ENCODE results near the gene NUDT1.

Gene NUDT1

GRCh38 chr7:2283074-2283473 lies 41.0 kb downstream of the NUDT1 start:
- no peak for TF ChIP-seq CTCF (IDR thresholded peaks at IDR 0.05; ENCODE audit: unreplicated experiment in 3 of 3)

DNA sequence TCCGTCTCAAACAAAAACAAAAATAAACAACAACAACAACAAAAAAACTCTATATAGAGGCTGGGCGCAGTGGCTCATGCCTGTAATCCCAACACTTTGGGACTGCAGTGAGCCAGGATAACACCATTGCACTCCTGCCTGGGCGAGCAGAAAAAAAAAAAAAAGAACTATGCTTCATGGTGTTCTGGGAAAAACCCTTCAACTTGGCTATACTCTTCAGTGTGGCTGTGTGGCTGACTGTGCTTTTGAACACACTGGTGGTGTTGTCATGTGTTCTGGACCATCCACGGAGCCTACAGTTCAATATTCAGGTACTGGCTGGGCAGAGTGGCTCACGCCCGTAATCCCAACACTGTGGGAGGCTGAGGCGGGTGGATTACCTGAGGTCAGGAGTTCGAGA lies 45.7 kb downstream of the NUDT1 start:
- no peak overlapping the region for H3K4me3 Mint-ChIP-seq
- TF ChIP-seq CTCF (IDR thresholded peaks at IDR 0.05; ENCODE audit: unreplicated experiment in 3 of 3): no peak
- no peaks in the 10 kb centered on the region for H3K9me3 Mint-ChIP-seq
- H3K27me3 Mint-ChIP-seq (ENCODE audit: low read depth): no peaks in the 10 kb centered on the region
- peaks cover 12% of the 10 kb centered on the region for H3K4me1 Mint-ChIP-seq
- no peak overlapping the region for H3K27ac Mint-ChIP-seq
- H3K36me3 Mint-ChIP-seq (ENCODE audit: low read depth): no peaks in the 10 kb centered on the region

More at GRCh38 chr7:2283074-2283473, 41.0 kb downstream of the NUDT1 start:
- no peaks in the 10 kb centered on the region for H3K27me3 Mint-ChIP-seq (ENCODE audit: low read depth)
- no peaks in the 10 kb centered on the region for H3K36me3 Mint-ChIP-seq (ENCODE audit: low read depth)
- no peak overlapping the region for H3K4me3 Mint-ChIP-seq
- peaks cover 35% of the 10 kb centered on the region for H3K4me1 Mint-ChIP-seq
- no peaks in the 10 kb centered on the region for H3K9me3 Mint-ChIP-seq
- peak overlapping the region in 2 of 3 experiments; percentile 26 to 97 for H3K27ac Mint-ChIP-seq

DNA sequence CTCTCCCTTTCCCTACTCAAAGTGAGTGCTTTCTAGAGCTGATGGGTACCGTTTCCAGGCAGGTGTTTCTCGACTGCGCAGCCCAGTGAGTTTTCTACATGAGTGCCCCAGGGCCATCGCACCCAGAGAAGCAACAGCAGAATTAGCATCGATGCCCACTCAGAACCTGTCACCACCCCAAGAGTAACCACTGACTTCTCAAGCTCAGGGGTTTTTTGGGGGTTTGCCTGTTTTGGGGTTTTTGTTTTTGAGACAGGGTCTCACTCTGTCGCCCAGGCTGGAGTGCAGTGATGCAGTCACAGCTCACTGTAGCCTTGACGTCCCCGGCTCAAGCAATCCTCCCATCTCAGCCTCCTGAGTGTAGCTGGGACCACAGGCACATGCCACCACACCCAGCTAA lies 46.5 kb downstream of the NUDT1 start:
- H3K36me3 Mint-ChIP-seq (ENCODE audit: low read depth): no peaks in the 10 kb centered on the region
- H3K27ac Mint-ChIP-seq: no peak overlapping the region
- H3K4me3 Mint-ChIP-seq: no peak overlapping the region
- no peaks in the 10 kb centered on the region for H3K27me3 Mint-ChIP-seq (ENCODE audit: low read depth)
- H3K4me1 Mint-ChIP-seq: peaks cover 8% of the 10 kb centered on the region
- no peaks in the 10 kb centered on the region for H3K9me3 Mint-ChIP-seq
- TF ChIP-seq CTCF (IDR thresholded peaks at IDR 0.05; ENCODE audit: unreplicated experiment in 3 of 3): no peak

- no peak for TF ChIP-seq CTCF (IDR thresholded peaks at IDR 0.05; ENCODE audit: unreplicated experiment in 3 of 3)
- no peaks in the 10 kb centered on the region for H3K9me3 Mint-ChIP-seq
- H3K27me3 Mint-ChIP-seq (ENCODE audit: low read depth): no peaks in the 10 kb centered on the region
- H3K27ac Mint-ChIP-seq: peak overlapping the region; percentile 64 to 68 (median 67)
- no peaks in the 10 kb centered on the region for H3K36me3 Mint-ChIP-seq (ENCODE audit: low read depth)
- H3K4me3 Mint-ChIP-seq: no peak overlapping the region
- peaks cover 8% of the 10 kb centered on the region for H3K4me1 Mint-ChIP-seq
Measured at GRCh38 chr7:2289111-2289586, 47.1 kb downstream of the NUDT1 start.

DNA sequence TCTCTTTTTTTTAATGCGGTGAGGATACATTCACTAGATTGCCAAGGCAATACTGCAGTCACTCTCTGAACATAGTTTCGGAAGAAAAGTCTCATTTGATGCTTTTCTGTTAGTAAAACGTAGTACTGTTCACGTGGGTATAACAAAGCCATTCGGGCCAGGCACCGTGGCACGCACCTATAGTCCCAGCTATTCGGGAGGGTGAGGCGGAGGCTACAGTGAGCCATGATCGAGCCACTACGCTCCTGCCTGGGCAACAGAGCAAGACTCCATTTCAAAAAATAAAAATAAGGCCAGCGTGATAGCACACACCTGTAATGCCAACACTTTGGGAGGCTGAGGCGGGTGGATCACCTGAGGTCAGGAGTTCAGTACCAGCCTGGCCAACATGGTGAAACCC lies 47.6 kb downstream of the NUDT1 start:
- Mint-ChIP-seq H3K9me3 (no peaks in the 10 kb centered on the region), H3K4me3 (no peak overlapping the region), H3K27ac (peak overlapping the region; percentile 64 to 68 (median 67)), H3K27me3 (ENCODE audit: low read depth) (no peaks in the 10 kb centered on the region), H3K4me1 (peaks cover 8% of the 10 kb centered on the region), H3K36me3 (ENCODE audit: low read depth) (no peaks in the 10 kb centered on the region)
- no peak for TF ChIP-seq CTCF (IDR thresholded peaks at IDR 0.05; ENCODE audit: unreplicated experiment in 3 of 3)

GRCh38 chr7:2290877-2291276 lies 48.9 kb downstream of the NUDT1 start:
- Mint-ChIP-seq H3K4me1 (peaks cover 13% of the 10 kb centered on the region), H3K36me3 (ENCODE audit: low read depth) (no peaks in the 10 kb centered on the region), H3K9me3 (no peaks in the 10 kb centered on the region), H3K4me3 (no peak overlapping the region), H3K27me3 (ENCODE audit: low read depth) (no peaks in the 10 kb centered on the region), H3K27ac (peak overlapping the region in 1 of 3 experiments; percentile 15)
- TF ChIP-seq CTCF (IDR thresholded peaks at IDR 0.05; ENCODE audit: unreplicated experiment in 3 of 3): no peak

All from nephron (organoid).